Embryonic facial prominence (tissue), 1 donor: ENCODE measurements around the gene RGS6.

Source experiments
- DNase-seq: peaks from one replicate; pipeline ENCODE4 v3.0.0-alpha.2; 2016; ENCODE audit errors: extremely low spot score

The RGS6 gene

GRCh38 chr14:72523424-72524294 lies 591.4 kb downstream of the RGS6 start:
- DNase-seq: no peak

GRCh38 chr14:72524295-72524629 lies 592.0 kb downstream of the RGS6 start:
- DNase-seq: no peak

DNA sequence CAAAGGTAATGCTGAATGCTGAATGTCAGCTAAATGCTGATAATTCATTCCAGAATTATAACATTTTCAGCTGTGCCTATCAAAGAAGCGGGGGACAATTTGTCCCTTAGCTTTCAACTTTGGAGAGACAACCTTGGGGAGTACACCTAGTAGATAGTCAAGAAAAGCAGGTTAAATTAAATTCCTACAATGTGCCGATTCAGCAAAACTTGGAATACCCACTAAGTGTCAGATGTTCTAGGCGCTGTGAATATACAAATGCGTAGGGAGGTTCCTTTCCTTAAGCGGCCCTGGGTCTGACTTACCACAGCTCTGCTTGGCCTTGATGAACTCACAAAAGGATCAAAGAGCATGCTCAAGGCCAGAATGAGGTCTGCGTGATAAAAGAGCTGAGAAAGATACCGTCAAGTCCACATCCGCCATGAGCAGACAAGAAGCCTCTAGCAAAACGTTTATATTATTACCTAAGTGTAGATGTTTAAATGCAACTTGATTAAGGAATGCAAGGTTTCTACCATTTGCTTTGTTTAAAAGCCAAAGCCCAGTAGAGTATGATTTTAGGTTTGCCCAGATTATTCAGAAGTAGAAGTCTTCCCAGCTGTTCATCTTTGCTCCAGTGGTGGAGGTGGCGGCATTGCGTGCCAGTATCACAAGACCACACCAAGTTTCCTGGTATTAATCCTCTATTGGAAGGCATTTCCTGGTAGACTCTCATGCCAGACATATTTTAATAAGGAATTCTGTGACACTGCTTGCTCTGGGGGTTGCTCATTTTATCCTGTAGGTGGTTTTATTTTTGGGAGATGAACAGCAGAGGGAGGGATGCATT lies 593.1 kb downstream of the RGS6 start:
- no peak for DNase-seq

DNA sequence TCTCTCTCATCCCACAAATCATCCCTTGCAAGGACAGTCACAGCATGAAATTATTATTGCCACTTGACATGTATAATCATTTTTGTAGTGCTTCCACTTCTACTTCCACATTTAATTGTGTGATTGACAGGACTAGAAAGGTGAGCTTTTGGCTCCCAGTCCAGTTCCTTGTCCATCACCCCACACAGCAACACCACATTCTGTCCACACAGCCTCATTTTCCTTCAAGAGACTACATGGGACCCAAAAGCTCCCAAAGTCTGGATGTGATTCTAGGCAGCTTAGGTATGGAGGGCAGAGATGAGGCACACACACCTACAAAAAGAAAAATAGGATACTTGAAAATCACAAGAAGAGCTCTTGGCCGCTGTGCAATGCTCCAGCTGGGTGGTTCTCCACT lies 595.4 kb downstream of the RGS6 start:
- DNase-seq: no peak

- no peak for DNase-seq
Measured at GRCh38 chr14:72528059-72528862, 596.0 kb downstream of the RGS6 start.

GRCh38 chr14:72528863-72529175 lies 596.6 kb downstream of the RGS6 start:
- DNase-seq: no peak

- no peak for DNase-seq
Measured at GRCh38 chr14:72532686-72533454, 600.6 kb downstream of the RGS6 start.

DNA sequence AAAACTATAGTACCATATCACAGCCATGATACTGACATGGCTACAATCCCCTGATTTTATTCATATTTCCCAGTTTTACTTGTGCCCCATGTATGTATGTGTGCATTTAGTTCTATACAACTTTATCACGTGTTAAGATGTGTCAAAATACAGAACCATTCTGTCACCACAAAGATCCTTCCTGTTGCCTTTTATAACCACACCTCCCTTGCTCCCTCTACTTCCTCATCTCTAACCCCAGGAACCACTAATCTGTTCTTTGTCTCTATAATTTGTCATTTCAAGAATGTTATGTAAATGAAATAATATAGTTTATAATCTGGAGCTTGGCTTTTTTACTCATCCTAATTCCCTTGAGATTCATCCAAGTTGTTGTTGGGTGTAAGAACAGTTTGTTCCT lies 603.3 kb downstream of the RGS6 start:
- DNase-seq: no peak

GRCh38 chr14:72538387-72538786 lies 606.2 kb downstream of the RGS6 start:
- DNase-seq: no peak

- DNase-seq: no peak
Measured at GRCh38 chr14:72539661-72540315, 607.6 kb downstream of the RGS6 start.

DNA sequence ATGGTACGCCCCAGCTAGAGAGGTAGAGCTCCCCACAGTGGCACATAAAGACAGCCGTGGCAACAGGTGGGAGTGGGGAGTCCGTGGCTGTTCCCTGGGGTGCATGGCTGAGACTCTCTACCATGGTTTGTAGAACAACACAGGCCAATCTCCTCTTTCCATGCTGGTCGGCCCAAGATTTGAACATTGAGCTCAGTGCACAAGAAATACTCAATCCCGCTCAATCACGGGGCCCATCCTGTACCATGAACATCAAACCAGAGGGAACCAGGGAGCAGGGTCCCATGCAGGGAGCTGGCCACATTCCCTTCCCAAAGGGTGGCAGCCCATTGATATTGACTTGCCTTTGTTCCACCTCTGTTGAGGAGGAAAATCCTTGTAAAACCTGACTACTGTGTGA lies 608.6 kb downstream of the RGS6 start:
- DNase-seq: no peak

GRCh38 chr14:72541546-72541945 lies 609.3 kb downstream of the RGS6 start:
- no peak for DNase-seq

GRCh38 chr14:72543341-72543740 lies 611.1 kb downstream of the RGS6 start:
- DNase-seq: no peak

DNA sequence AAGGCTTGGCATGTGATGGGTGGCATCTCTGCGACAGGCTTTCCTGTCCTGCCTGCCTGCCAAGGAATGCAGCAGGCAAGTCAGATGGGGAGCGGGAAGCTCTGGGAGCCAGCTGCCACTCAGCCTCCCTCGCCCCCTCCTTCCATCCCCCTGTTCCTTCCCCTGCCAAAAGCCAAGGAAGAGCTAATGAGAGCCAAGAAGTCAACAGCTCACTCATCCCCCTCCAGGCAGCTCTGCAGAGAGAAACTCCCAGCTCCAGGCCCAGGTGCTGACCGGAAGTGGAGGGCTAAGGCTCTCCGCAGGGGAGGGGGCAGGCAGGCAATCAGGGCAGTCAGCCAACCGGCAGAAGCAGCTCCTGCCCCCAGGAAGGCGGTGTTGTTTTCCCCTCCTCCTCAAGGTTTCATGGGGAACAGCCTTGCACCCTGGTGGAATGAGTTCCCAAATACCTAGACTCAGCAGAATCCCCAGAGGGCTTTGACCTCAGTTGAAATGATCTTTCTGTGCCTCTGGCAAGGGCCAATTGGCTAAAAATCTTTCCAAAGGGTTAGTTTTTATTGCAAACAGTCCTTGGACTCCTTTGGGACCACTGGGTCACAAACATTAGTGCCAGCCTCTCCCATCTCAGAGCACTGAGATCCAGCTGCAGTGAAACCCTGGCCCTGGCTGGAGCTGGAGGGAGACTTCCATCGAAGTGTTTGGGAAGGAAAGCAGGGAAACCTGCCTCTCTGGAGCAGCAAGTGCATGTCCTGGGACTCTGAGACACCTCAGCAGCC lies 612.6 kb downstream of the RGS6 start:
- no peak for DNase-seq

- DNase-seq: no peak
Measured at GRCh38 chr14:72545411-72546311, 613.4 kb downstream of the RGS6 start.

DNA sequence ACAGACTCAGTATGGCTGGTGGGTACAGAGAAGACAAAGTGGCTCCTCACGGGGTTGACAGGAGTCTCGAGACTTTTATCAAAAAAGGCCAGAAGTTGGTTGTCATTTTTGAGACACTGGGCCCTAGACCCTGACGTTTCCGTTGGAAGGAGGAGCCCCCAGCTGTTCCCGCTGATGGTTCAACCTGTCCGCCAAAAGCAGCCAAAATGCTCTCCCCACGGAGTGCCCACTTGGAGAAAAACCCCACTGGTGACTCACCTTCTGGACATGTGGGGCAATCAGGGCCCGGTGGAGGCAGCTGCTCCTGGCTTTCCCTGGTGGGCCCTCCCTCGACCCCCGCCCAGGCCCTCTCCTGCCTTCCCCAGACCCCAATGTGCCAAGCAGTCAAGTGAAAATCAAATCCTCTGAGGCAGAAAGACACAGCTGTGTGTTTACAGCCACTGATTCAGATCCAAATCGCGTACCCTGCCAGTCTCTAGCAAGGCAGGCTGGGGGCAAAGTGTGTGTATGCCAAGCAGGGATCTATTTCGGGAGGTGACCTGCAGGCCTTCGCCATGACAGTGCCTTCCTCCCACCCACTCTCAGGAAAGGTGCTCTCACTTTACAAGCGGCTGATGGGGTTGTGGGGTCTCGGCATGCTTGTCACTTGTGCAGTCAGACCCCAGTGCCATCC lies 614.3 kb downstream of the RGS6 start:
- DNase-seq: no peak

DNA sequence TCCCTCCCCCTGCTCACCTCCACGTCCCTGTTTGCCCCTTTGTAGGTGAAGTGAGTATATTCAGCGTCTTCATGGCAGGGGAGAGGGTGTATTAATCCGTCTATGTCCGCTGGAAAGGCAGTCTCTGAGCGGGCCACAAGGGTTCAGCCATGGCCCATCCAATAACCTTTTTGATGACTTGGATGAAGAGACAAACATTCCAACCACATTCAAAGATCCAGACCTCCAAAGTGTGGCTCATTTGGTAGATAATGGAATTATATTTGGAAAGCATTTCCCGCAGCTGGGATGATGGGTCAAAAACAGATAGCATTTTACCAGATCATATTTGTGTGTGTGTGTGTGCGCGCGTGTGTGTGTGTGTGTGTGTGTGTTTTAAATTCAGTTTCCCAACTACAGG lies 615.8 kb downstream of the RGS6 start:
- DNase-seq: no peak

DNA sequence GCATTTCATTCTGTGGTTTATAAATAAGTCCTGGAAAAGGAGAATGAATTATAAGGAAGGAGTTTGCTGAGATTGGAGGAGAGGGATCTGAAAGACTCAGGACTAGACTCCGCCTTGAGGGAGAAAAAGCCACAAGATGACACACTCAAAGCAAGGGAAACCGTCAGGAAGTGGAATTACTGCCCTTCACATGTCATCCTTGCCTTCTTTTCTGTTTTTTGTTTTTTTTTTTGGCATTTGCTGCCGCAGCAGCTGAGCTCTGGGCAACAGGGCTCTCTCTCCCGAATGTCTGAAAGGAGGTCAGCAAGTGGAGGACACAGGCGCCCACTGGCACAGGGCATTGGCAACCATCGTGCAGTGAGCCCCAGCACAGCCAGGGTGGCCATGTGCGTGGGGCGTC lies 616.8 kb downstream of the RGS6 start:
- DNase-seq: no peak

DNA sequence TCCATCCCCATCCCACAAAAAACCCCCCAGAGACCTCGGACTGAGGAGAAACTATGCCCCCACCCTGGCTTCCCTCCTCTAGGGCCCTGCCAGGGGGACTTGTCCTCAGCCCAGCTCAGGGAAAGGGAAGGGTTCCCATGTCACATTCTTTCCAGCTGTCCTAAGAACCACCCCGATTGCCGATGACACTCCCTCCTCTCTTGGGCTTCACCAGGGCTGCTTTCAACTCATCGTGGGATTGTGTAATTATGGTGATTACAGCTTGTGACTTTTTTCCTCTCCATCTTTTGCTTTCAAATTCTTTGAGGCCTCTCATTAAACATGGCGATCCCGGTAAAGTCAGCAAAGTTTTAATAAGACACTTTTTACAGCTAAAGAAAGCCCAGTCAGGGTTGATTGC lies 617.6 kb downstream of the RGS6 start:
- no peak for DNase-seq
